Vagina (tissue), 2 donors: ENCODE data around the gene CPA2.

Experiments used
- CTCF ChIP-seq, 3 experiments: fragments of 450-650 bp in 2 of 3; fragments of 200-600 bp in 1 of 3; sonication (generic) in 1 of 3; IDR thresholded peaks; one replicate each; pipeline ENCODE4 v1.5.1; 2017 to 2019; ENCODE audit warnings: antibody characterized with exemption in 3 of 3, mild to moderate bottlenecking in 2 of 3, moderate library complexity in 2 of 3
- POLR2A ChIP-seq, 2 donors: fragments of 450-650 bp; IDR thresholded peaks; one replicate each; pipeline ENCODE4 v1.6.1; 2017; ENCODE audit warnings: antibody characterized with exemption in 2 of 2, mild to moderate bottlenecking in 2 of 2, moderate library complexity in 2 of 2
- POLR2AphosphoS5 ChIP-seq, 2 donors: sonication (generic); formaldehyde crosslinking; IDR thresholded peaks; one replicate each; pipeline ENCODE4 v1.9.0; 2017; ENCODE audit warnings: antibody characterized with exemption in 2 of 2, mild to moderate bottlenecking in 2 of 2, low read depth in 1 of 2; ENCODE audit not compliant: insufficient read depth in 1 of 2

GRCh38 chr7:130234078-130234477 lies 32.6 kb upstream of the CPA2 start:
- TF ChIP-seq POLR2A (IDR thresholded peaks at IDR 0.05): no peak
- TF ChIP-seq CTCF (IDR thresholded peaks at IDR 0.05): no peak
- no peak for TF ChIP-seq POLR2AphosphoS5 (IDR thresholded peaks at IDR 0.05; ENCODE audit: insufficient read depth in 1 of 2, low read depth in 1 of 2)
